Measurements from ENCODE around the gene HBP1. TPM values are rescaled to one million over a fixed set of nuclear protein-coding genes. Genes with fewer than 3 reads are reported as not detected.

Gene HBP1
- polyA plus RNA-seq, 2 of the 4 experiments (the other 2 are of a cell fraction): 28.9 to 52.4 TPM

- no peak for FAIRE-seq
- DNase-seq (ENCODE audit: low read depth in 1 of 2, low spot score in 1 of 2): no peak
- no peak overlapping the region for H3K27ac ChIP-seq
- WGBS (ENCODE audit: missing lambda C conversion rate): 96% methylated on average over 7 of the region's 7 CpGs
- no peak overlapping the region for H3K4me3 ChIP-seq
- no peak for ATAC-seq
- H3K4me1 ChIP-seq: no peaks in the 10 kb centered on the region
- H3K9me3 ChIP-seq: no peaks in the 10 kb centered on the region
- POLR2A ChIA-PET: no interaction called here
- CTCF ChIA-PET: interaction anchor here (1.4 kb wide), 1 partner anchor 642 kb away, joined by 3 read pairs; no protein-coding TSS in a partner anchor
- H3K4me2 ChIP-seq: no peak overlapping the region
- TF ChIP-seq CHD2 (IDR thresholded peaks at IDR 0.05; ENCODE audit: low read length, partially characterized antibody): no peak
- no peak for TF ChIP-seq BCL3 (IDR thresholded peaks at IDR 0.05)
- TF ChIP-seq CBX2 (IDR thresholded peaks at IDR 0.05; ENCODE audit: borderline replicate concordance, low read depth): no peak
- no peak for TF ChIP-seq HOXA7 (CRISPR knock-in tag; IDR thresholded peaks at IDR 0.05)
- no peak for TF ChIP-seq ZSCAN20 (CRISPR knock-in tag; IDR thresholded peaks at IDR 0.05)
- TF ChIP-seq E2F6 (IDR thresholded peaks at IDR 0.05; ENCODE audit: borderline replicate concordance, low read depth): no peak
- no peak for TF ChIP-seq MAZ (IDR thresholded peaks at IDR 0.05; ENCODE audit: borderline replicate concordance, low read depth, low read length)
- TF ChIP-seq BHLHE40 (IDR thresholded peaks at IDR 0.05; ENCODE audit: low read depth, low read length): no peak
These were observed 63.8 kb downstream of the HBP1 start for GRCh38 chr7:107232568-107233090.

GRCh38 chr7:107233174-107233573, 64.4 kb downstream of the HBP1 start:
- TF ChIP-seq BCL3 (IDR thresholded peaks at IDR 0.05) (no peak), JUN (IDR thresholded peaks at IDR 0.05) (no peak), EP300 (IDR thresholded peaks at IDR 0.05) (no peak)
- no peak overlapping the region for H3K27ac ChIP-seq
- no peak overlapping the region for H3K4me2 ChIP-seq
- no peak overlapping the region for H3K4me3 ChIP-seq
- no peaks in the 10 kb centered on the region for H3K9me3 ChIP-seq
- CTCF ChIA-PET: interaction anchor here (1.4 kb wide), 1 partner anchor 642 kb away, joined by 3 read pairs; no protein-coding TSS in a partner anchor
- no peaks in the 10 kb centered on the region for H3K4me1 ChIP-seq
- FAIRE-seq: no peak
- DNase-seq (ENCODE audit: low read depth in 1 of 2, low spot score in 1 of 2): no peak
- 81% methylated on average over 4 of the region's 4 CpGs for WGBS (ENCODE audit: missing lambda C conversion rate)
- no peak for ATAC-seq
- POLR2A ChIA-PET: no interaction called here

- Histone ChIP-seq H3K9me3 (no peaks in the 10 kb centered on the region), H3K4me3 (no peak overlapping the region), H3K4me2 (no peak overlapping the region), H3K4me1 (no peaks in the 10 kb centered on the region), H3K27ac (no peak overlapping the region)
- TF ChIP-seq REST (IDR thresholded peaks at IDR 0.05) (no peak), HOXB5 (CRISPR knock-in tag; IDR thresholded peaks at IDR 0.05) (no peak), PBX3 (IDR thresholded peaks at IDR 0.05) (no peak), MAZ (IDR thresholded peaks at IDR 0.05; ENCODE audit: borderline replicate concordance, low read depth, low read length) (no peak), MAX (IDR thresholded peaks at IDR 0.05) (no peak), ZC3H11A (IDR thresholded peaks at IDR 0.05) (no peak), JUNB (IDR thresholded peaks at IDR 0.05) (no peak), CTCF (IDR thresholded peaks at IDR 0.05) (no peak)
- WGBS (ENCODE audit: missing lambda C conversion rate): 73% methylated on average over 1 of the region's 1 CpG
- ATAC-seq (no peak), FAIRE-seq (no peak), DNase-seq (ENCODE audit: low read depth in 1 of 2, low spot score in 1 of 2) (no peak)
- ChIA-PET POLR2A (no interaction called here), CTCF (interaction anchor here (1.4 kb wide), 1 partner anchor 641 kb away, joined by 3 read pairs; no protein-coding TSS in a partner anchor)
These were observed 65.2 kb downstream of the HBP1 start for GRCh38 chr7:107233981-107234380.

Measured in A549 (cell line).